ENCODE measurements around the gene COPB2.
A peak's percentile ranks its signal among the peaks of the same experiment; 100 is the strongest.

Gene COPB2

DNA sequence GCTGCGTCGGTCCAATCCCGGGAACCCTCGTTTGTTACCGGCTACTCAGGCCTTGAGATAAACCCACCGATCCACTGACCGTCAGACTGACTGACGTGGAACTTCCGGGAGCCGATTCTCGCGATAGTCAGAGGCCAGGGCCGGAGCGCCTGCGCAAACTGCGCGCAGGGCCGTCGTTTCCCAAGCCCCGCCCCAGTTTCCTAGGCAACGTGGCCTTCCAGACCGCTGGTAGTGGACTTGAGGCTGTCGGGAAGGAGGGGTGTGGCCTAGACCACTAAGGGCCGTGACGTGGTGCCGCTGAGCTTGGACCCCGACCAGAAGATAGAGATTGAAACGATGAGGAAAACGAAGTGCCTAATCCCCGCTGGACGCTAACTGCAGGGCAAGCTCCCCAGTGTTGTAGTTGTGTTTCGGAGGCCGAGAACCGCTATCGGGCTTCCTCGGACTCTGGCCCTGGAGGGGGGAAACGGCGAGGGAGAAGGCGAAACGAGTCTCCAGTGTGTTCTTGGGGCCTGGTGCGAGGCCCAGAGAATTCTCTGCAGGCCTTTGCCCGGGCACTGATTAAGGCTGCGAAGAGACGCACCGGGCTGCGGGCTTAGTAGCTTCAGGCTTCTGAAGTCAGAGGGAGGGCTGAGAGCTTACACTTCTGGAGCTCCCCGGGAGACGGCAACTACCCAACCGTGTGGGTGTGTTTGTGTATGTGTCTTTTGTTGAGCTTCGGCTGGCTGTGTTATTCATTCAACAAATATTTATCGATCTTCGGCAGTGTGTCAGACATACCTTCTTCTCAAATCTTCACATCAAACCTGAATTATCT, at the start of gene COPB2:
TSS of gene COPB2 (minus strand) at position 96 of the 817 bp plus-strand sequence. CDS start 97 bp downstream, outside the sequence.
- TF ChIP-seq, protein P1, sequence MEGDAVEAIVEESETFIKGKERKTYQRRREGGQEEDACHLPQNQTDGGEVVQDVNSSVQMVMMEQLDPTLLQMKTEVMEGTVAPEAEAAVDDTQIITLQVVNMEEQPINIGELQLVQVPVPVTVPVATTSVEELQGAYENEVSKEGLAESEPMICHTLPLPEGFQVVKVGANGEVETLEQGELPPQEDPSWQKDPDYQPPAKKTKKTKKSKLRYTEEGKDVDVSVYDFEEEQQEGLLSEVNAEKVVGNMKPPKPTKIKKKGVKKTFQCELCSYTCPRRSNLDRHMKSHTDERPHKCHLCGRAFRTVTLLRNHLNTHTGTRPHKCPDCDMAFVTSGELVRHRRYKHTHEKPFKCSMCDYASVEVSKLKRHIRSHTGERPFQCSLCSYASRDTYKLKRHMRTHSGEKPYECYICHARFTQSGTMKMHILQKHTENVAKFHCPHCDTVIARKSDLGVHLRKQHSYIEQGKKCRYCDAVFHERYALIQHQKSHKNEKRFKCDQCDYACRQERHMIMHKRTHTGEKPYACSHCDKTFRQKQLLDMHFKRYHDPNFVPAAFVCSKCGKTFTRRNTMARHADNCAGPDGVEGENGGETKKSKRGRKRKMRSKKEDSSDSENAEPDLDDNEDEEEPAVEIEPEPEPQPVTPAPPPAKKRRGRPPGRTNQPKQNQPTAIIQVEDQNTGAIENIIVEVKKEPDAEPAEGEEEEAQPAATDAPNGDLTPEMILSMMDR (IDR thresholded peaks at IDR 0.05; ENCODE audit: low read depth, low read length, missing control alignments): no peak
- Histone ChIP-seq H3K4me3 (ENCODE audit: low read depth, low read length) (peak within 1 kb of the TSS; percentile 86), H3K36me3 (replicated peaks) (peaks cover 4% of the 10 kb centered on the region), H3K27ac (peak within 1 kb of the TSS; percentile 96), H3K27me3 (replicated peaks) (no peaks in the 10 kb centered on the region)
- peak; percentile 100 for DNase-seq
- in situ Hi-C loops (cut with HindIII; ENCODE audit: low pct_ligation_motif_present, low sequenced_read_pairs): no loop called here

GRCh38 chr3:139434764-139435307, 45.4 kb upstream of the COPB2 start:
- in situ Hi-C loops (cut with HindIII; ENCODE audit: low pct_ligation_motif_present, low sequenced_read_pairs): no loop called here
- DNase-seq: peak; percentile 20
- no peaks in the 10 kb centered on the region for H3K36me3 ChIP-seq (replicated peaks)
- H3K4me3 ChIP-seq (ENCODE audit: low read depth, low read length): no peak overlapping the region
- TF ChIP-seq, protein P1 (IDR thresholded peaks at IDR 0.05; ENCODE audit: low read depth, low read length, missing control alignments): no peak
- H3K27me3 ChIP-seq (replicated peaks): no peaks in the 10 kb centered on the region
- H3K27ac ChIP-seq: no peak overlapping the region

DNA sequence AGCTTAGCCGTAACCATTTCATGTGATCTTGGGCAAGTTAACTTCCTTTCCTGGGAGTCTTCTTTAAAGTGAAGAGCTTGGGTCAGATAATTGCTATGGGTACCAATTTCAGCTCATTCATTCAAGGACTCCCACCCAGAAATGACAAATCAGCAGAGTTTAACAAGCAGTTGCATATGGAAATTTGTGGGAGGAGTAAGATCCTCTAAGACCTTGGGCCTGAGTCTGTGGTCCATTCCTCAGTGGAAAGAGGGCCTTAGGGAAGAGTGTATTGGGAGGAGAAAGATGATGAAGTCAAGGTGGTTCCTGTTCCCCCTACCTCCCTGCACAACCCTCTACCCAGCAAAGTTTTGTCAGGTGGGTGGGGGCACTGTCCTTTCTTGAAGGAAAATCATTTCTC, 44.8 kb upstream of the COPB2 start:
- H3K36me3 ChIP-seq (replicated peaks): no peaks in the 10 kb centered on the region
- no peak overlapping the region for H3K4me3 ChIP-seq (ENCODE audit: low read depth, low read length)
- H3K27me3 ChIP-seq (replicated peaks): no peaks in the 10 kb centered on the region
- in situ Hi-C loops (cut with HindIII; ENCODE audit: low pct_ligation_motif_present, low sequenced_read_pairs): no loop called here
- DNase-seq: no peak
- no peak overlapping the region for H3K27ac ChIP-seq
- TF ChIP-seq, protein P1 (IDR thresholded peaks at IDR 0.05; ENCODE audit: low read depth, low read length, missing control alignments): no peak

- Histone ChIP-seq H3K27ac (no peak overlapping the region), H3K27me3 (replicated peaks) (no peaks in the 10 kb centered on the region), H3K4me3 (ENCODE audit: low read depth, low read length) (no peak overlapping the region), H3K36me3 (replicated peaks) (no peaks in the 10 kb centered on the region)
- TF ChIP-seq, protein P1 (IDR thresholded peaks at IDR 0.05; ENCODE audit: low read depth, low read length, missing control alignments): no peak
- in situ Hi-C loops (cut with HindIII; ENCODE audit: low pct_ligation_motif_present, low sequenced_read_pairs): no loop called here
- no peak for DNase-seq
Observed at GRCh38 chr3:139433089-139433488, 43.6 kb upstream of the COPB2 start.

DNA sequence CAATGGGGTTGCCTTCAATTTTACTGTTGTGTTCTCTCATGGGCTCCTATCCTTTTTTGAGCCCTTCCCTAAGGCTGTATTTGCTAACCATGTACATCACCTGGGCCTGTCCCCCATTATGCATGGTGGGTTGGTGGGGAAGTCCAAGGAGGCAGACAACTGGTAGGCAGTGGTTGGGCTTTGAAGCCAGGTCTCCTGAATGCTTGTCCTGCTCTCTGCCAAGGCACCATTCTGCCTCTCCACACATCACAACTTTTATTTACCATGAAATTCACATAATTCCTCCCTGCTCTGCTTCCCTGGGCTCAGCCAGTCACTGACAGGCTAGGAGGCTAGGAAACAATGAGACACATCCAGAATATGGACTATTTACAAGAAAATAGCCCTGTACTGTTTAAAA, 41.0 kb upstream of the COPB2 start:
- Histone ChIP-seq H3K4me3 (ENCODE audit: low read depth, low read length) (no peak overlapping the region), H3K27me3 (replicated peaks) (no peaks in the 10 kb centered on the region), H3K27ac (no peak overlapping the region), H3K36me3 (replicated peaks) (no peaks in the 10 kb centered on the region)
- in situ Hi-C loops (cut with HindIII; ENCODE audit: low pct_ligation_motif_present, low sequenced_read_pairs): no loop called here
- TF ChIP-seq, protein P1 (IDR thresholded peaks at IDR 0.05; ENCODE audit: low read depth, low read length, missing control alignments): no peak
- no peak for DNase-seq

Data from brain microvascular endothelial cell (primary cell).